Stimulated activated CD8-positive, alpha-beta memory T cell treated with anti-CD3 and anti-CD28 coated beads, Interleukin-12 subunit alpha, Interleukin-12 subunit beta, amount 100 ng/mL, for 4 hours (primary cell): ENCODE results near the gene BLMH.

ENCODE experiments used
- DNase-seq: peaks from one replicate; pipeline ENCODE4 v3.0.0-alpha.2; 2020; ENCODE audit warnings: low read depth

BLMH gene

DNA sequence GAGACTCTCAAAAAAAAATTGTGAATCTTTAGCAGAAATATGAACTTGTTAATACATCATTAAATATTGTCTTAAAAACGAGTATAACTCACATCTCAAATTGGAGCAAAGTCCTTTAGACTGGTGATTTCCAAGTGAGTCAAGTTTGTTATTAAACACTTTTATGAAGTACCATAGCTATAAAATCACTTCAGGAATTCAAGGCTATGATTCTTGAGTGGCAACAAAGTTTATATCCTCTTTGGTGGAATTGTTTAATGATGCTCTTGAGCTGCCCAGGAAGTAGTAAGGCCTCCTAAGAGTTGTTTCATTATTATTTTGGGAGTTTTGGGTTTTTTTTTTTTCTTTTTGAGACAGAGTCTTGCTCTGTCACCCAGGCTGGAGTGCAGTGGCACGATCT, 16.7 kb upstream of the BLMH start:
- DNase-seq = no peak

DNA sequence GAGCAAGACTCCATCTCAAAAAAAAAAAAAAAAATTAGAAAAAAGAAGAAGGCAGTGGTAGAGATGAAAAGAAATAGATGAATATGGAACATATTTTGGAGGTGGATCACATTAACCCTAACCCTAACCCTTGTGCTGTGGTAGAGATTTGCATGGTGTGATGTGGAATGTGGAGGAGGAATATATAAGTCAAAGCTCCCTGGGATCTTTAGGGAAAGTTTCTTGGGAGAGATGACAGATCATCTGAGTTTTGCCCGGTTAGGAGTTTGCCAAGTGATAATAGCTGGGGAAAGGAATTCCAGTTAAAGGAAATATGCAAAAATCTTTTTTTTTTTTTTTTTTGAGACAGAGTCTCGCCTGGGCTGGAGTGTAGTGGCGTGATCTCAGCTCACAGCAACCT, 13.0 kb upstream of the BLMH start:
- DNase-seq = no peak

DNA sequence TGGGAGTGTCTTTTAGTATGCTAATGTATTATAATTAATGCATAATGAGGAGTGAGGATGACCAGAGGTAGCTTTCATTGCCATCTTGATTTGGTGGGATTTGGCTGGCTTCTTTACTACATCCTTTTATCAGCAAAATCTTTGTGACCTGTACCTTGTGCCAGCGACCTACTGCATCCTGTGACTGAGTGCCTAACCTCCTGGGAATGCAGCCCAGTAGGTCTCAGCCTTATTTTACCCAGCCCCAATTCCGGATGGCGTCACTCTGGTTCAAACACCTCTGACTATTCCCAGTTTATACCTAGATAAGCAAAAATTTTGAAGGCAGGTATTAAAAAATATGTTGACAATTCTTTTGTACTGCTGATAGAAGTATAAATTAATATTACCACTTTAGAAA, 10.5 kb upstream of the BLMH start:
- no peak for DNase-seq

DNA sequence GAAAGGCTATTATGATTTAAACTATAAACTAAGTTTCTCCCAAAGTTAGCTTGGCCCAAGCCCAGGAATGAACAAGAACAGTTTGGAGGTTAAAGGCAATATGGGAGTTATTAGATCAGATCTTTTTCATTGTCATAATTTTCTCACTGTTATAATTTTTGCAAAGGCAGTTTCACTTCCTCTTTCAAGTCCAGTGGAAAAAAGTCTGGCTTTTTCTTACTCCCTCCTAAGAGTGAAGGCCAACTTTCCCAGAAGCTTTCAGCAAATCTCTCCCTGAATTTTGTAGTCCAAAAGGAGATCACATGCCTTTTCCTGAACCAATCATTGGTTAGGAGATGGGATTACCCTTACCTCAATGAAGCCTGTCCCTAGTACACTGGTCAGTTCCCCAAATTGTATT, 9.1 kb upstream of the BLMH start:
- DNase-seq = no peak

DNA sequence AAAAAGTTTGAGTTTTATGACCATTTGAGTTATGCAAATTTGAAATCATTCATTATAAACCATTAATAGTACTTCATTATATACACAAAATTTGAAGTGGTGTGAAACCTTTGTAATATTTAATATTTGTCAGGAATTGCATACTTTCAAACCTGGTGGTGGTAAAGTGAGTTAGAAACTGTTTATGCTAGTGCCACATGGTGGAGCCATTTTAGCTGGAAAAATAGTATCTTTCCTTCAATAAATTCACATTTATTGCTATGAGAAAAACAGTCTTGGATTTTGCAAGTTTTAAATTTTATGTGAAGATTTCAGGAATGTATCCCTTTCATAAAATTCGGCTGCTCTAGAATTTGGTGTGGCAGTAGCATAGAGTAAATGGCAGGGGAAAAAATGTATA, 7.3 kb upstream of the BLMH start:
- no peak for DNase-seq

DNA sequence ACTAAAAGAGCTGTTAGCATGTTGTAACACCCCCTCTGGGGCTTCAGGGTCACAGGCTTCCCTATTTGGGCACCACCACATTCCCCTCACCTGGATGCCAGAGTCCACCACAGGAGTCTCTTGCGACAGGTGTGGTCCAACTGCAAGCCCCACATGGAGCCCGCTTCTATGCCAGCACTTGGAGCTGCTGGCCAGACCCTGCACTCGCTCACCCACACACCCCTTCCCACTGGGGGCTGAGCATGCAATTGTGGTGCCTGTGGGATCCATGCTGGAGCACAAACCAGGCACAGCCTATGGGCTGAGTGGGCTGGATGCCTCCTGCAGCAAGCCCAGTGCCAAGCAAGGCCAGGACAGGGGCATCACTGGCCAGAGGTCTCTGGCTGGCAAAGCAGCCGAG, 6.0 kb upstream of the BLMH start:
- no peak for DNase-seq

DNA sequence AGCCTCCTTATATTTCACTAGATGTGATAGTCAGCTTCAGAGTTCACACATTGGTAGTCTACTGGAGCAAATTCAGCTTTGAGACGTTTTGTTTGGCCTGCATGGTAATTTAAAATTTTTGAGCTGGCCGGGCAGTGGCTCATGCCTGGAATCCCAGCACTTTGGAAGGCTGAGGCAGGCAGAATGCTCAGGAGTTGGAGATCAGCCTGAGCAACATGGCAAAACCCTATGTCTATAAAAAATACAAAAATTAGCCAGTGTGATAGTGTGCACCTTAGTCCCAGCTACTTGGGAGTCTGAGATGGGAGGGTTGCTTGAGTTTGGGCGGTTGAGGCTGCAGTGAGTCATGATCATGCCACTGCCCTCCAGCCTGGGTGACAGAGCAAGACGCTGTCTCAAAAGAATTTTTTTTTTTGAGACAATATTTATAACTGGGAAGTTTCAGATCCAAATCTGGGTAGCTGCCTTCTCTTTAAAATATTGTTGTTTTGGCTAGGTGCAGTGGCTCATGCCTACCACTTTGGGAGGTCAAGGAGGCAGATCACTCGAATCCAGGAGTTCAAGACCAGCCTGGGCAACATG, 4.8 kb upstream of the BLMH start:
- no peak for DNase-seq

DNA sequence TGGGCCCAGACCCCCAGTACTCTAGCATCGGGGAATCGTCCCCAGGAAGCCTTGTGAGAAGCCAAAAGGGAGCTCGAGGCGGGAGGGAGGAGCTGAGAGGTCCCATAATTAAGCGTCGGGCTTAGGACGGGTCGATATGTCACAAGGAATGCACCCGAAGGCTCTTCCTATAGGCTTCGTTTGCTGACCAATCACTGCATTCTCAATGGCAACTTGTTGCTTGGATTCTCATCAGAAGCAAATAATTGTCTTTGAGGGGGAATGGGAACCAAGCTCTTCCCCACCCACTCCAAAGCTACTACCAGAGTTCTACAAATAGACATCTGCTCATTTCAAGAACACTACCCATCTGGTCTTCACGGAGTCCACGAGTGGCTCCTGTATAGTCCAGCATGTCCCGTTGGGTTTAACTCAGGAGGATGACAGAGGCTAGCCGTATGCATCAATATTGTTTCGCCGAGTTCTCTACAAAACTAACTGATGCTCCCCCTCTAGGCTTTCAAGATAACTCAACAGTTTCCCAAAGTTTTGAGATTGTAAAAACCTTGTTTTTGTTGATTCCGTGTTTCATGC, 628 bp upstream of the BLMH start:
- no peak for DNase-seq

DNA sequence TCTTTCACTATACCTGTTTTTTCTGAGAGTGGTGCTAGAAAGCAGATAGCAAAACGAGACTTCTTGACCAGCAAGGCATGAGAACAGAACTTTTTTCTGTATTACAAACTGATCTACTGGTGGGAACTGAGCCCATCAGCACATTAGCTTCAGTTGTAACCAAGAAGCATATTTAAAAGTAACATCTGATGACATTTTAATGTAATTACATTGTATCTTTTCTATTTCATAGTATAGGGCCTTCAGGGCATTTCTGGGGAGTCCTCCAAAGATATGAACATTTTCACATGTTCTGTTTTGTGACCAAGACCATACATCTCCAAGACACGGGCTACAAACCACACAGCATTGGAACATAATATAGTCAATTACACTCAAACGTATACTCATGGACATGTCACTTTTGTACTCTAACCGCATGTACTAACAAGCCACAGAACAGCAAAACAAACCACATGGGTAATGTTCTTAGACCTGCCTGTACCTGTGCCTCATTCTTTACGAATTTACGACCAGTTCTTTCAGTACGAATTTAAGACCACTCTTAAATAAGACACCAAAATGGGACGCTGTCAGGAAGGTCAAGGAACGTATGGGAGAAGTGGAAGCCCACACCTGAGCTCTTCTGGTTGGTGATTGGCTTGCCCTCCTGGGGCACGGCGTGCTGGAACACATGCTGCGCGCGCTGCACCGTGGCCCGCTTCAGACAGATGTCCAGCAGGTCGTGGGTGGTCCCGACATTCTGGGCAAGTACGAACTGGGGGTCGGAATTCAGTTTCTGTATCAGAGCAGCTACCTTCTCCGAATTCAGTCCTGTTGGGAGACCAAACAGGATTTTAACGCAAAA, 825 bp downstream of the BLMH start:
- peak; percentile 14 for DNase-seq

DNA sequence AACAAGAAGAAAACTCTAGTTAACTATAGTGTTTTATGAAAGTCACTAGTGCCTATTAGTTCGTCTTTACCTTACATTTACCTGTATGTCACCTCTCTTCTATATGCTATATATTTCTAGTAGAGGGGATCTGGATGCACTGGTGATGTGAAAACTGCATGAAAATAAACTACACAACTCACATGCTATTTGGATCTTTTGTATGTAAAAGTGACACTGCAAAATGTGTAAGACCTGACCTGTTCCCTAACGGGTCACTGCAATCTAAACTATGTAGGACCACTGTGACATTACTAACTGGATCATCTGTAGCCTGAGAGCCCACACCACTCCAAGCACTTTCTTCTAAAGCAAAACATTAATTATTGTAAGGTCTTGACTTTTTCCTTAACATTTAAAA, 1.7 kb downstream of the BLMH start:
- DNase-seq = no peak

DNA sequence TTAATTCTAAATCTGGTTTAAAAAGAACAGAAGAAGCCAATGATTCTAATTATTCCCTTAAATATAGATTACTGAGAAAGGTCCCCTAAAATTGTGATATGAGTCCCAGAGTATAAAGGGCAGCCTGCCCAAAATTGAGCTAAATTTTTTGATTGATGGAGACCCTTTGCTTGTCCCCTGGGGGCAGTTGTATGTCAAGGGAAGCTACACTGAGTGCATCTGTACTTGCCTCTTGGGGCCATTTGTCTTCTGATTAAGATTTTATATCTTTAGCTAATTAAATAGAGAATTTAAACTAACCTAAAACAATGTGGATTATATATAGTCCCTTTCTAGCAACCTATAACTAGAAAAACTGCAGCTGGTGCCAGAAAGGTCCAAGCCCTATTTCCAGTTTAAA, 12.6 kb downstream of the BLMH start:
- no peak for DNase-seq

DNA sequence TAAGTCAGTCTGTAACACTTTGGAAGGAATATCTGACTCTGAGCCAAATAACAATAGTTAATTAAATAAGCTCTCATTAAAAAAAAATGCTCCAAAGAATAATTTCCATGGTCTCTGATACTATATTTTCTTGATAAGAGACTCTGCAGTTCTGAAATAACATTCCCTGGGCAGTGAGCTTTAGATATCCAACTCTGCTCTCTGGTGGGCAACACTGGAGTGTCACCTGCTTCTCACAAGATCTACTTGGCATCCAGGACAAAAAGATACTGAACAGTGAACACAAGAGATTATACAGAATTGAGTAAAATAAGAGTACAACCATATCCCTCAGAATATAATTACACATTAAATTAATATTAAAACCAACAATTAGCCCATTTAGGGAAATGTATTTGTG, 13.7 kb downstream of the BLMH start:
- no peak for DNase-seq

DNA sequence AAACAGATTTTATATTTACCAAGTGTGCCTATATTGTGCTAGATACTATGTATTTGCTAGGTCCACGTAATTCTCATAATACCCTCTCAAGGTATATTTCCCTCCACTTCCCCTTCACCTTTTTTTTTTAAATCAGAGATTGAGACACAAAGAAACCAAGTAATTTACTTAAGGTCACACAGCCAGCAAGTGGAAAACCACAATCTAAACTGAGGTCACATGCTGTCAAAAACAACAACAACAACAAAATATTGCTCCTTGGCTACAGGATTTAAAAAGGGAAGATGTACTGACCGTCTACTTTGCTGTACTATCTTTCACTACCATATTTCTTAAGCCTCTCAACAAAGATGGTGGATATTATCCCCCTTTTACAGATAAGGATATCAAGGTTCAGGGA, 15.8 kb downstream of the BLMH start:
- no peak for DNase-seq

DNA sequence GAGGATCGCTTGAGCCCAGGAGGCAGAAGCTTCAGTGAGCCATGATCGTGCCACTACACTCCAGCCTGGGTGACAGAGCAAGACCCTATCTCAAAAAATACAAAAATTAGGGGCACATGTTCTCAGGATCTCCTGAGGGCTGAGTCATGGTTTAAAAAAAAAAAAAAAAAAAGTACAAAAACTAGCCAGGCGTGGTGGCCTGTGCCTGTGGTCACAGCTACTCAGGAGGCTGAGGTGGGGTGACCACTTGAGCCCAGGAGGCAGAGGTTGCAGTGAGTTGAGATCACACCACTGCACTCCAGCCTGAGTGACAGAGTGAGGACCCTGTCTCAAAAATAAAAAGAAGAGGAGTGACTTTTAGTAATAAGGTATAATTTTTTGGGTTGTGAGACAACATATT, 16.9 kb downstream of the BLMH start:
- DNase-seq = no peak

DNA sequence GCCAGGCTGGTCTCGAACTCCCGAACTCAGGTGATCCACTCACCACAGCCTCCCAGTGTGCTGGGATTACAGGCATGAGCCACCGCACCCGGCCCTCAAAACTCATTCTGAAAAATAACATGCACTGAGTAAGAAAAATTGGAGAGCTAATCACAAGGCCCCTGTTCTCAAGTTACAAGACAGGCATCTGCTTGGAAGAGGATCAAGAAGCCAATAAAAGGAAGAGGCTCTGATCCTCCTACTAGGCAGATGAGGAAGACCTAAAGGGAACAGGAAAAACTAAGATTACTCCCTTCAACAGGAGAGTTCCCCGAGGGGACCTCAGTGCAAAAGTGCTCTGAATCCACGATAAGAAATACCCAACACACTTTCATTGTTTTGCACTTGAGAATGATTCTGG, 18.4 kb downstream of the BLMH start:
- no peak for DNase-seq

DNA sequence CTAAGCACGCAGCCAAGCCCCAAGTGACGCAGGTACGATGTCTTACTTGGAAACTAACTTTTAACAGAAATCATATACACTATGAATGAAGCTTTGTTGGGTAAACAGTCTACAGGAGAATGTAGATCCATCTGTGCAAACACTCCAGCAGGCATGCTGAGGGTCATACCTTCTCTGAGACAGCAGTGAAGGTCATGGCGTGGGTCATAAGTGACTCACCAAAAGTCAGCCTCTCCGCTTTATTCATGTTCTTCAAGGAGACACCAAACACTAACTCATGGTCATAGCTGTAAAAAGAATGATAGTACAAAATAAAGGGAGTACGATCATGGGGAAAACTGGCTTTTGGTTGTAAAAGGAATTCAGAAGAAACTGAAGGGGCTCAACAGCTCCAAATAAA, 20.6 kb downstream of the BLMH start:
- no peak for DNase-seq

DNA sequence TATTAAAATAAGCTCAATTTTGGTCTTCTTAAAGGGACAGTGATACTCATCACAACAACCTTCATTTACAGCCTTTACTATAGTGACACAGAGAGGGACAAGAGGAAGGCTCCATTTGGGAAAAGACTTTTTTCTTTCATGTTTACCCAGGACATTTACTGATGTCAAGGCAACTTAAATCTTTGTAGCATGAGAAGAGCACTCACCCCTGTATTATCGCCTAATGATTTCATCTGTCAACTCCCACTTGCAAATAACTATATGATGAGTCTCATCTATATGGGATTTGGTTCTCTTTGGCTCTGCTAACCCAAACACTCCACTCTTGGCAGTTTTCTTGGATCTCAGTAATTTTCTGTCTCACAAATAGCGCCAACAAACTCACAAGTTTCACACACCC, 24.1 kb downstream of the BLMH start:
- no peak for DNase-seq

DNA sequence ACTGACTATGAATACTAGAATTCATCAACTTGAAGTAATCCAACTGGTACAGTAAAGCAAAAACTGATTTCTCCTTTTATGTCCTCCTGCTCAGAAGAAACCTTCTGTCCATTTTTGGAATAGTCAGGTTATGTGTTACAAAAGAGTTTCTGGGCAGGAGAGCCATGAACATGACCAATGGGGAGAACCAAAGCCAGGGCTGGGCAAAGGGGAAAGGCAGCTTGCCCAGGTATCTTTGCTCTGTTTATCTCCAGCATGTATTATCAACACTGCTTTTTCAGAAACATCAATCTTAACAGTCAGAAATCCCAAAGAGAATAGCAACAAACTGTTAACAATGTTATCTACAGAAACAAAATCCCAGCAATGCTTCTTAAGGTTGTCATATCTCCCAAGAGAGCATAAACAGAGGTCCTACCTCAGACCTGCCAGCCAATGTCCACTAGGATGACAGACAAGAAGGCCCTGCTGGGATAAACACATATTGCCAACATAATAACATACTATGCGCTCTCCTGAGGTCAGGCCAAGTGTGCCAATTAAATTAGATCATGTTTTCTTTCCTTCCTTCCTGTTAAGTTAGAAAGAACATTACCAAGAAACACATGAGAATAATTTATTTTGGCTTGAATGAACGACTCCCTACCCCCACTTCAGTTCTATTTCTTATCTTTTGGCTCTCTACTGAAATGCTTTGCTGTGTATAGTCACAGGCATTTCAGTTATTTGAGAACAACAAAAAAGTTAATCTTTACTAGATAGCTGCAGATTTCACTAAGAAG, 28.0 kb downstream of the BLMH start:
- DNase-seq = no peak

DNA sequence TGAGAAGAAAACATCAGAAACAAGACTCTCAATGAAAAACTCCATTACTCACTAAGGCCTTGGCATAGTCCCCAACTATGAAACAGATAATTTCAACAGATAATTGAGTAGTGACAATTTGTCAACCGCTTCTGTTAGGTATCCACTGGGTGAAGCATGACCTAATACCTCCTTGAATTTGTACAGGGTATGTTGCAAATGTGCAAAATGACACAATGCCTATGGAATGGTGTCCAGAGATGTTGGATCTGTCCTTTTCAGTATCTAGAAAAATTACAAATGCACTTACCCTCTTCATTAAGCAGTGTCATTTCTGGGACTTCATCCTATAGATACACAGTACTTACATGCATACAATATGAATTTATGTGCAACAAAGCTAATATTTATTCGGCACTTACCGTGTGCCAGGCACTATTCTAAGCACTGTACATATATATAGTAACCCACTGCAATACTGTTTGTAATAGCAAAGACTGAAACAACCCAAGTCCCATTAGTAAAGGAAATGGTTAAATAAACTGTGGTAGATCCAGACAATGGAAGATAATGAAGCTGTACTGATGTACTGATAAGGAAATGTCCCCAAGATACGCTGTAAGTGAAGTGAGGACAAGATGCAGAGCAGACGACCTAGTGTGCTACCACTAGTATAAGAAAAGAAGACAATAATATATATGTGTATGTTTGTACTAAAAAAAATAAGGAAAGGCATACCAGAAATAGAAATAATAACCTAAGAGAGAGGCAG, 34.8 kb downstream of the BLMH start:
- DNase-seq = no peak

DNA sequence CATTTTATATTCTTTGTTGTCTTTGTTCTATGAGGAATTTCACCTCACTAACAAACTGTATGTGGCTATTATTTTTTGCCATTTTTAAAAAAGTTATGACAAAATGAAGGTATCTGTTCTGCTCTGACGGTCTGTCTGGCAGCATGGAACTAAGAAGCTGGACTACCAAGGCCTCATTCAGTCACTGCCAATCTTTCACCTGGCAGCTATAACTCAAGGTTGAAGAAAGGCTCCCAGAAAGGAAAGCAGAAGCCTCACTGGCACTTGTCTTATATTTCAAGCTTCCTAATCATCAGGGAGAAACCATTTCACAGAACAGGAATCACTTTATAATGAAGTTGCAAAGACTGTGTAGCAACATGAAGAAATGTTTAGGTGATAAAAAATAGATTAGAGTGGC, 37.6 kb downstream of the BLMH start:
- DNase-seq = no peak

DNA sequence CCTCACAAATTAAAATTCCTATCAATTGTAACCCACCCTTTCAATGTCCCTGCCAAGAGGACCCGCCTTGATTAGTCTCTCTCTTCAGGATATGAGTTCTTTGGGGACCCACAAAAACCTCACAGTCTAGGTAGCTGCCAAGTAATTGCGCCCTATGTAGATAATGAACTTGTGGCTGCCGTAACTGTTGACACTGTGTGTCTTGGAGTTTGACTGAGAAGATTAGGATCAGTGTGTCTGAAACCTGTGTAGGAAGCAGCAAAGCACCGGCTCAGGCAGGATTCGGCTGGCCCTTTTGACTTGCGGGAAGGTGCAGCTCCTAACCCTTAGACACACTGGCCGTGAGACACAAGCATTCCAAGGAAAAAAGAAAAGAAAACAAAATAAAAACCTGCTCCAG, 38.4 kb downstream of the BLMH start:
- DNase-seq = no peak

DNA sequence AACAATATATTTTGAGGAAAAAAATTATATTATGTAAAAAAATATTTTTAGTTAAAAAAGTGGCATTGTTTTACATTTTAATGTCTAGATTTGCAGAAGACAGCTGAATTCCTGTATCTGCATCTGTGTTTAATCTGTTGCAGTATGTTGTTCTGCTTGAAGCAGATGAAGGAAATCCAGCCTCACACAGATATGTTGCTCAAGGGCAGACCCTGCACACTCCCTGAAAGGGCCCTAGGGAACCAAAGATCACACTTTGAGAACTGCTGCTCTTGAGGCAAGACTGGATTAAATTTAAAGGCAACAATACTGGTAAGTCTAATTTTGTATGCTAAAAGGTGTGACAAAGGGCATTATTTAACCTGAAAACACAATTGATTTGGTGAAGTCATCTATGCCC, 39.8 kb downstream of the BLMH start:
- DNase-seq = no peak
